ENCODE data around the gene CAPN9.

The CAPN9 gene

DNA sequence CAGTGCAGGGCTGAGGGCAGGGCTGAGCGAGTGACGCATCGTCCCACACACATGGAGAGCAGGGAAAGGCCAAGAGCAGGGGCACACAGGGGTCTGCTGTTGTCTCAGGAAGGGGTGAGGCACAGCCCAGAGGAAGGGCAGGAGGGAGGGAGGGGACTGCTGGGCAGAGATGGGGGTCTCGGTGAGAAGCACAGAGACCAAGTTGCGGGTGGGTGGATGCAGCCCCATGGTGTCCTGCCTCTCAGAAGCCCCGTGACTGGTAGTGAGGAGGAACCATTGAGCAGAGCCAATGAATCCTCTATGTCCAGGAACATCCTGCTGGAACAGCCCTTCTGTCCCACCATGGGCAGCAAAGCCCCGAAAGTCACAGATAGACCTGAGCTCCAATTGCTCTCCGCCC lies 103.4 kb downstream of the CAPN9 start:
- DNase-seq (ENCODE audit: low read depth in 3 of 3): no peak

DNA sequence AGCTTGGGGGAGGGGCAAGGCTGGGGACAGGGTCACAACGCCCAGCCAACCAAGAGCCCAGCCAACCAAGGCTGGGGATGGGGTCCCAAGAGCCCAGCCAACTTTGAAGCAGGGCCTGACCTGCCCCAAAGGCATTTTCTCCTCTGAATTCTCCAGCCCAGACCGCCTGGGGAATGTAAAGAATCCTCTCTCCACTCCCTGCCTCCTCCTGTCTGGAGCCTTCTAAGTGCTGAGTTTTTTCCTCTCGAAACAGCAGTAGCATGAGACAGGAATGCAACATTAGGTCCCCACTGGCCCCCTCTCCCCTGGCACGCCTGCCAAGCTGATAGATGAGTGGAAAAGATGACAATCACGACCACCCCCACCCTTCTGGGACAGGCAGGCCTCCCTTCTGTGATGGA lies 104.1 kb downstream of the CAPN9 start:
- DNase-seq (ENCODE audit: low read depth in 3 of 3): no peak
